ENCODE results near the gene ARHGEF1.
A peak's percentile ranks its signal among the peaks of the same experiment; 100 is the strongest.
"Not testable (repeated sequence)": the region's sequence is repeated elsewhere in the genome, so short reads cannot be mapped to it uniquely, and the experiment has no call there.

The ARHGEF1 gene

DNA sequence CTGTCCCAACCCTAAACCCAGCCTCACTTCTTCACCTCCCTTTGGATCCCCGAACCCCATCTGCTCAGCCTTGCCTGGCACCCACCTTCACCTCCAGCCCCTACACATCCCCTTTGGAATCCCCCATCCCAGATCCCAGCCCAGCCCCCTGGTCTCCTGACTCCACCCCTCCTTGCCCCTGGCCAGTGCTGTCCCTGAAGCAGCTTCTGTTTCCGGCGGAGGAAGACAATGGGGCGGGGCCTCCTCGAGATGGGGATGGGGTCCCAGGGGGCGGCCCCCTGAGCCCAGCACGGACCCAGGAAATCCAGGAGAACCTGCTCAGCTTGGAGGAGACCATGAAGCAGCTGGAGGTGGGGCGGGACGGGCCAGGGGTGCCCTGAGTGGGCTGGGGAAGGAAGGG lies 23.3 kb downstream of the ARHGEF1 start:
- DNase-seq = no peak

DNA sequence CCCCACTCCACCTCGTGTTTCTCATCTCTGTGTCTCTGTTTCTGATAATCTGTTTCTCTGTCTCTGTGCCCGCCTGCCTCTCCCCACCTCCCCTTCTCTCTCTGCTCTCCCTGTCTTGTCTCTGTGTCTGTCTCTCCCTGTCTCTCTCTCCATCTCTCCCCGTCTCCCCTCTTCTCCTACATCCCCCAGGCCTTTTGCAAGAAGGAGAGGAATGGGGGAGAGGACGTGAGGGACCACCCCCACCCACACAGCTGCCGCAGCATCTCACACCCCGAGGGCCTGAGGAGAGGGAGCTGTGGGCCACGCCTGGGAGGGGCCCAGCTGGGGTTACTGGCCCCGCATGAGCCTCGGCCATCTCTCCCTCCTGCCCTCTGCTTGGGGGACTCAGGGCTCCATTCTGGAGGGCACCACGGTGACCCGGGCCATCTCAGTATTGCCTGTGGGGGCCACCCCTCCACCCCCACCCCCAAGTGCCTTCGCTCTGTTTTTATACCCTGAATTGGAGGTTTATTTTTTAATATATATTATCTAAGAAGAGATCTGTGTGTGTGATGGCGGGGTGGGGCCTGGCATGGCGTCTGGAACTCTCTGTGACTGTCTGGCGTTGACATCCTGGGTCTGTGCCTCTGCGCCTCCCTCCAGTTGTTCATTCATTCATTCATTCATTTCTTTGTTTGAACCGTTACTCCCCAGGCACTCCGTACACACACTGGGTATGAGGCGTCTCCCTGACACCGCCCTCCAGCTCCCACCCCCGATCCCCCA lies 24.1 kb downstream of the ARHGEF1 start:
- no peak for DNase-seq

DNA sequence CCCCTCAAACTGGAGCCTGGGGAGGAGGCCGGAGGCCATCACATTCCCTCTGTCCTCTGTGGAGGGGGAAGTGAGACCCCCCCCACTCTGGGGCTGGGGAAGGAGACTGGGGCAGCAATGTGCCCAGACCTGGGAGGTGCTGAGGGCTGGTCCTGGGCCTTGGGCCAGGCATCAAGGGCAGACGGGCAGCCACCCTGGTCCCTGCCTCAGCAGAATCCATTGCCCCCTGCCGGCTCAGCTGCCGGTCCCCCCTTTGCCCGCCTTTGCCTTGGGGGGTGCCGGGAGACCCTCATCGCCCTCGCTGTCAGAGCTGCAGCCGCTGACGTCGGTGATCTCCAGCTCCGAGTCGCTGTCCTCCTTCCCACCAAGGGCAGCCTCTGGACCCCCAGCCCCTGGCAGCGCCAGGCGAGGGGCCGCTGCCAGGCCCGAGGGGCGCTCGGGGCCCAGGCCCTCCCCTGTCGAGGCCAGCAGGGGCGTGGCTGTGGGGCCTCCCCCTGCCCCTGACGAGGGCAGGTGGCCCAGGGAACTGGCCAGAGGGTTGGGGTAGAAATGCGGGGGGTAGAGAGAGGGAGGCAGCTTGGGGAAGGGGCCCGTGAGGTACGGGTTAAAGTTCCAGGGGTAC lies 25.1 kb downstream of the ARHGEF1 start:
- no peak for DNase-seq

DNA sequence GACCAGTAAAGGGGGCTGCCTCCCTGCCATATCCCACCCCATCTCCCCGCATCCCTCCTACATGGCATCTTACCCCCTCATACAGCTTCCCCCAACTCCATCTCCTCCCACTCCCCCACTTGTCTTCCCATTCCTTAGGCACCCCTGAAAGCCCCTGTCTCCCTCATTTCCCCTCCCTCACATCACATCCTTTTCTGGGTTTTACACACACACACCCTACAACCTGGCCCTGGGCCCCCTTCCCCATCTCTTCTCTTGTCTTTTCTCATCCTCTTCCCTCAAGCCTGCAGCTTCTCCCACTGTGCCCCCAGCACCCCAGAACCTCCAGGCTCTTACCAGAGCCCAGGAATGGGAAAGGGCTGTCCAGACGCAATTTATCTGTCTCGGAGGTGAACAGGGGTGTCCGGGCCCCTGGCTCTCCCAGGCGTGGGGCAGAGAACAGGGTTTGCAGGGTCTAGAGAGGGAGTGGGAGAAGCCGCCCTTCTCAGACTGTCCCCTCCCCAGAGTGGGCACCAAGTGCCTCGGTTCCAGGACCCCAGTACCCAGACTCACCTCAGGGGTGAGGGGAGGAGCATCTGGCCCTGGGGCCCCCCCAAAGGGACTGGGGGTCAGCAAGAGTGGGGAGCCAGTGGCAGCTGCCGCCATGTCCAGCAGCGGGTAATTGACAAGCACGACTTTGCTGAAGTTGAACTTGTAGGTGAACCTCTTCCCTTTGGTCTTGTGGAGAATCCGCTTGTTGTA lies 25.9 kb downstream of the ARHGEF1 start:
- no peak for DNase-seq

DNA sequence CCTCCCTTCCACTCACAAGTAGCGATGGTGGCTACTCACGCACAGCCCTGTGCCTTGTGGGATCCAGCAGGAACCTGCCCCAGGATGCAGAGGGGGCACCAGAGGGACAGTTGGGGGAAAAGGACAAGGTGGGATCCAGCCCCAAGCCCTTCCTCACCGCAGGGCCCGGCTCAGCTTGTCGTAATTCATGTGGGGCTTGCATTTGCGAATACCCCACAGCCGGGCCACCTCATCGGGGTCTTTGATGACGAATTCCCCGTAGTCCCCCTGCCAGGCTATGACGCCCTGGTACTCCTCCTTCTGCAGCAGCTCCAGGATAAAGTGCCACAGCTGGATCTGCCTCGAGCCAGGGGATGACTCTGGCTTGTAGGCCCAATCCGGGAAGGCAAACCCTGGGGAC lies 26.7 kb downstream of the ARHGEF1 start:
- no peak for DNase-seq

DNA sequence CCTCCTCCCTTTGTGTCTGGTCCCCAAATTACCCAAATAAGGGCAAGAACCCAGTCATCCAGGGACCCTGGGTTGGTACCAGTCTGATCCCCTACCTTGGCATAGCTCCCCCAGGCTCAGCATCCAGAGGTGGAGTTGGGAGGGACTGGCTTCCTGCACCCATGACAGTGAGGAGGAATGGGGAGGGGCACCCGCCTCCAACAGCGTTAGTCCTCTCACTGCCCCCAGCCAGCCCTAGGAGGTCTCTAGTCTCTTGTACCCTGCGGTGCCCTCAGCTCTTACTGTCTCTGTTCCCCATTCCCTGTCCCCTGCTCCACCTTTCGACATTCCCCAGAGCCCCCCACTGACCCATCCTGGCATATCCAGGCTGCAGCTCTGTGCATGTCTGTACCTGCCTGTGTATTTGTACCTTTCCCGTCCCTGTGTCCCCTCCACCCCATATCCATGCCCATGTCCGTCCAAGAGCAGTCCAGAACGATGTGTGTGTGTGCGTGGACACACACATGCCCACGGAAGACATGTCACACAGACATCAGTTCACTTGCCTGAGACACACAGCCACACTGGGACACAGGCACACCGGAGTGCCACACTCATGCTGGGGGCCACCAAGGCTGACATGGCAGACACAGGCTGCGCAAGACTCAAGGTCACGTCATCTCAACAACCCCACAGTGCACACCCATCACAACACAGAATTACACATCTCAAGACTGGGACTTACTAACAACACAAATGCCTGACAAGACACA lies 27.4 kb downstream of the ARHGEF1 start:
- DNase-seq = no peak

DNA sequence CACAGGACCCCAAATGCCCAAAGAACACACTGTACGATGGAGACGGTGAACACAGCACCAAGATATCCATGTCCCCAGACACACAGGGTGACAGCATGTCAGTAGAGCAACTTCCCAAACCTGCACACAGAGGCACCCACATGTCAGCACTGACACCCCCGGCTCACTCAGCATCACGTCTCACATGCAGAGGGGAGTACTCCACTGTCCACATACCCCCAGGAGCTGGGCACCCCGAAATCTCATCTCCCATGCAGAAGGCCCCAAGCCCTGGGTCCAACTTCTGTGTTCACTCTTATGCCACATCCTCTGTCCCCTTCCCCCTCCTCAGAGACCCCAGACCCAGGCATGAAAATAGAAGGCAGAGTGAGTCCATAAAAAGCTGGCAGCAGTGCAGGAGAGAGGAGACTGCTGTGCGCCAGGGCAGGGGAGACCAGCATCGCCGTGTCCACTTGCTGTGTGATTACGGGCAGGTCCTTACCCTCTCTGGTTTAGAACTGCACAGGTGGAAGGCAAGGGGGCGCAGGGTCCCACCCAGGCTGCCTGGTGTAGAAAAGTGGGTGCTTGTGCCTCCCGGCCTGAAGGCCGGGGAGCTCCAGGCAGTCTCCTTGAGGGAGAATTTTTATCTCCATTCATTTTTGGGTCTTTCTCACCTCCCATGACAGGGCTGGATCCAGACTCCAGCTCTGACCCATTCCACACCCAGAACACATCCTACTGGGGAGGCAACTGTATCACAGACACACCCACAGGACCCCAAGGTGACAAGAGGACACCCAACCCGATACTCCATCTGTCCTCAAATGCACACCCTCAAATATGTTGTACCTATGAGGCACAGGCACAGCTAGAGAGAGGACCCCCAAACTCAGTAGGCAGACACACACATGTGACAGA lies 28.3 kb downstream of the ARHGEF1 start:
- DNase-seq = no peak

DNA sequence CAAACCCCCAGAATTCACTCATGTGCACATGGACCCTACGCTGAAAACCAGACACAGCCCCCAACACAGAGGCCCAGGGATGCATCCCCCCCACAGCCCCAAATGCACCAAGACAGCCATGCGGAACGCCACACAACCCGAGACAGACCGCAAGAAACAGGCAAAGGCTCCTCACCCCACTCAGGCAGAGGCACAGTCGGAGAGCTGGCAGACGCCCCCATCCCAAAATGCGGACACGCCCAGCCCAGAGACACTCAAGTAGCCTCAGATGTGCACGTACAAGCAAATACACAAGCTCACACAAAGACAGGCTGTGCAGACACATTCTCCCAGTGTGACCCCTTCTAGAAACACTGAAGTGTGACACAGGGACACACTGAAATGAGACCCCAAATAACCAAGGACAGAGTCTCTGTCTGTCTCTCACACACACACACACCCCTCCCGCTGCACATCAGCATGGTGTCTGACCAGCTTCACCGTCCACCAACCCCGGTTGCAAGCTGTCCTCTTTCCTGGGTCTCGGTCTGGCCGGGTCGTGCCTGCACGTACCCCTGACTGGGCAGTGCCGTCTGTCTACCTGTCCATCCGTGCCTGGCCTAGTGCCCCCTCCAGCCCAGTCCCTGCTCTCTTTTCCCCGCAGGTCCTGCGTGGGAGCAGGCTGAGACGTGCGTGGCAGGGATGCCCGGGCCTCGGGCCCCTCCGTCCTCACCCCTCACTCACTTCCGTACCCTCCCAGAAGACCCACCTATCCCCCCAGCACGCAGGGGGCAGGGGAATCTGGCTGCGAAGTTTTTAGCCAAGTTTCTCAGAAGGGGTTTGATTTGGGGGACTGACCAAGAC lies 29.1 kb downstream of the ARHGEF1 start:
- DNase-seq = no peak

DNA sequence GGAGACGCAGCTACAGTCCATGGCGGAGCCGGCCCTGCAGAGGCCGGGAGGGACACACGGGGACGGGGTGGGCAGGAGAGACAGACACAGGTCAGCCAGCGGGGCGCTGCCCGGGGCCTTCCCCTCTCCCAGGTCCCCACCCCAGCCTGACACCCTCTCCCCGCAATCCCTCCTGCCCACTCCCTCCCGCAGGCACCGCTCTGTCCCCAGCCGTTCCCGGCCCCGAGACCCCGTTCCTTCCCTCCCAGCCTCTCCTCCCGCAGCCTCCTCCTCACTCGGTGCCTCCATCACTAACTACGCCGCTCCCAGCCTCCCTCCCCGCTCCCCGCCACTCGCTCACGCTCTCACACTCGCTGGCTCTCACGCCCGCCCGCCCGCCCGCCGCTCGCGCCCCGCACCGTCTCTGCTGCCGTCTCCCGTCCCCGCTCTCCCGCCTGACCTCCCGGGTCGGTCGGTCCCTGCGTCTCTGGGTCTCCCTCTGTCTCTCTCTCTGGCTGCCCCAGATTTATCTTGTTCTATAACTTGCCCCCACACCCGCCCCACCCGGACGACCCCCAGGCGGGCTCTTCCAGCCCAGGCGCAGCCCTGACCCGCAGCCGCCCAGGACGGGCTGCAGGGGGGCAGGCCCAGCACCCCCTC lies 30.0 kb downstream of the ARHGEF1 start:
- DNase-seq = no peak

DNA sequence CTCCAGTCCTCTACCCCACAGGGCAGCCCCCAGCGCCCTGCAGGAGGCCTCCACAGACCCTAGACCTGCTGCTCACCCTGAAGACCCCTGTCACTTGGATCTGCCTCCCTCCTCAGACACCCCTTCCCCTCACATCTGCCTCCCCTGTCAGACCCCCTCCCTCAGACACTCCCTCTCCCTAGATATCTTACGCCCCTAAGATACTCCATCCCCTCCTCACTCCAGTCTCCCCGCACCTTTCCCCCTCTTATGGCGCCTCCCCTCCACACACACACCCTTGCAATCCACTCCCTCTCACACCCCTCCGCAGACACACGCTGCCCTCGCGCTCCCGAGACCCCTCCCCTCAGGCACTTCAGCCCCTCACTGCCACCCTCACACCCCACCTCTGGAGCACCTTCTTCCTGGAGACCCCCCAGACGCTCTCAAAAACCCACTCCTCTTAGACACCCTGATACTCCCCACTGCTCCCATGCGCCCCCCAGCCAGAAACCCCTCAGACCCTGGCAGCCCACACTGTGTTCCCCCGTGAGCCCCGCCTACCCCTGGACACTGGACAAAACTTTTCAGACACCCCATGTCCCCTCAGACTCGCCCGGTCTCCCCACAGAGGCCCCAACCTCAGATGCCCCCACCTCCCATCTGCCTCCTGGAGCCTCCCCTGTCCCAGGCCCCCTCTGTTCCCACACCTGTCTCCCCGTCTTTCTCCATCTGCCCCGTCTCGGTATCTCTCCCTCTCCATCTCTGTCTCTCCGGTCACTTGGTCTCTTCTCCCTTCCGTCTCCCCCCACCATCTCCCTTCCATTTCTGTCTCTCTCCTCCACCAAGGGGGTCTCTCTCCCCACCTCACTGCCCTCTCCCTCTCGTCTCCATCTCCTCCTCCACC lies 30.8 kb downstream of the ARHGEF1 start:
- DNase-seq = no peak

DNA sequence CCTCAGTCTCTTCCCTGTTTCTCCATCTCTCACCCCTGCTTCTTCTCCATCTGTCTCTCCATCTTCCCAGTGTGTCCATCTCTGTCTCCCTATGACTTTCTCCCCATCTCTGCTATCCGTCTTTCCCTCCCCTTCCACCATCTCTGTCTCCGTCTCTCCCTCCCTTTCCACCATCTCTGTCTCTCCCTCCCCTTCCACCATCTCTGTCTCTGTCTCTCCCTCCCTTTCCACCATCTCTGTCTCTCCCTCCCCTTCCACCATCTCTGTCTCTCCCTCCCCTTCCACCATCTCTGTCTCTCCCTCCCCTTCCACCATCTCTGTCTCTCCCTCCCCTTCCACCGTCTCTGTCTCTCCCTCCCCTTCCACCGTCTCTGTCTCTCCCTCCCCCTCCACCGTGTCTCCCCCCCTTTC lies 31.4 kb downstream of the ARHGEF1 start:
- not testable (repeated sequence) for DNase-seq

DNA sequence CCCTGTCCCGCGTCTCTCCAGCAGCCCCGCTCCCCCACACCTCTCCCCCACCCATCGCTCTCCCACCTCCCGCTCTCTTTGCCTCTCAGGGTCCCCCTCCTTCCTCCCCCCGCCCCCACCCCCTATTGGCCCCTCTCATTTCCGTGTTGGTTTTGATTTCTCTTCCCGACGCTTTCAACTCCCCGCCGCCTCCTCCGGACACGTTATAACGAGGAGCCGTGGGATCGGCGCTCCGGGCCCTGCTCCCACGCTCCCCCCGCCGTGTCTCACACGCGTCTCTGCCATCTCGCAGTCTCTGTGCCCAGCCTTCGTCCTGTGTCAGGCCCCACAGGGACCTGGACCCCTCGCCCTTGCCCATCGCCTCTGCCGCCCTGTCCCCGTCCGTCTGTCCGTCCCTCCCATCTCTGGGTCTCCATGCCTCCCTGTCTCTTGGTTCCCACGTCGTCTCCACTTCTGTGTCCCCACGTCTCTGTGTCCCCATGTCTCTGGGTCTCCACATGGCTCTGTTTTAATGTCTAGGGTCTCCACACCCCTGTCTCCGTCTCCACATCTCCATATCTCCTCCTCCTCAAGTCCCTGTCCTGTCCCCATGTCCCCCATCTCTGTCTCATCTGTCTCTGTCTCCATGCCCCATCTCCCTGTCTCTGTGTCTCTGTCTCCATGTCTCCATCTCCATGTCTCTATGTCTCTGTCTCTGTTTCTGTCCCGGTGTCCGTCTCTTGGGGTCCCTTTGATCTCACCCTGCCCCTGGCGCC lies 32.2 kb downstream of the ARHGEF1 start:
- no peak for DNase-seq

DNA sequence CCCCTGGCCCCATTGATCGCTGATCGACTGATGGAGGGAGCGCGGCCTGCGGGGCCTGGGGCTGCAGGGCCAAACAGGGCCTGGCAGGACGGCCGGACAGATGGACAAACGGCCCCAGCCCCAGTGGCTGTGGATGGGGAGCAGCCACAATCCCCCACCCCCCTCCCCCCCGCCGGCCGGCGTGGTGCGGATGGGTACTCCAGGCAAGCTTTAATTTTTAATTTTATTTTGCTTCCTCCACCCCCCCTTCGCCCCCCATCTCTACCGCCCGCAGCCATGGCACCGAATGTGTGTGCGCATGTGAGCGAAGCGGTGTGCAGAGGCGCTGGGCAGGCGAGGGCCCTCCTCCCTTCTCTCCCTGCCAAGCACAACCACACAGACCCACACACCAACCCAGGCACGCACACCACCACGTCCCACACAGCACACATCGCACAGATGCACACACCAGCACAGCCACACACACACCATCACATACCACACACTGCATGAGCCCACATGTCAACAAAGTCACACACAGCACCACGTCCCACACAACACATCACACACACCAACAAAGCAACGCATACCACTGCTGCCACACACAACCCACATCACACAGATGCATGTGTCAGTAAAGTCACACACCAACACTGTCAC lies 32.9 kb downstream of the ARHGEF1 start:
- DNase-seq = no peak

DNA sequence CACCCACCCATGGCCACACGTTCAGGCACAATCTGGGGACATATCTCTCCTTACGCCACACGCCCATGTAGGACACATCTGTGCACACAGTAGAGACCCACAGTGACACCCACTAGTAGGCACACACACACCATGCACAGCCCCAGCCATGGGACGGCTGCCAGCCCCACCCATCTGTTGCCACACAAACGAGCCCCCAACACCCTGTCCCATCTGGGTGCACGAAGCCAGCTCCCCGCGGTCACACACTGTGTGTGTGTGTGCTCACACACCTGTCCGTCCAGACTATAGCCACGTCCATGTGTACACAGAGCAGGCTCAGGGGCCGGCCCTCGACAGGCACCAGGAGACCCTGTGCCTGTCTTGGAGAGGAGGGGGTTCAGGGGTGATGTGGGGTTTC lies 34.7 kb downstream of the ARHGEF1 start:
- DNase-seq = no peak

DNA sequence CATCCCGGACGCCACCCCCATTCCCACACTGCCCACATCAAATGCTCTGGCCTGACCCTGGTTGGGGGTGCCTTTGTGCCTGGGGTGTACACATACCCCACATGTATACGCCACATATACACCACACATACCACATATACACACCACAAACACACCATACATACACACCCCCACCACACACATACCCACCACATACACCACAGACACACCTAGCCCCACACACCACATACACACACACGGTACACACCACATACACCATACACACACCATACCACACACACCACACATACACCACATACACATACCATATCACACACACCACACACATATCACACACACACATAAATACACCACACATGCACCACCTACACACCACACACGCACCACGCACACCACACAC lies 35.1 kb downstream of the ARHGEF1 start:
- no peak for DNase-seq

DNA sequence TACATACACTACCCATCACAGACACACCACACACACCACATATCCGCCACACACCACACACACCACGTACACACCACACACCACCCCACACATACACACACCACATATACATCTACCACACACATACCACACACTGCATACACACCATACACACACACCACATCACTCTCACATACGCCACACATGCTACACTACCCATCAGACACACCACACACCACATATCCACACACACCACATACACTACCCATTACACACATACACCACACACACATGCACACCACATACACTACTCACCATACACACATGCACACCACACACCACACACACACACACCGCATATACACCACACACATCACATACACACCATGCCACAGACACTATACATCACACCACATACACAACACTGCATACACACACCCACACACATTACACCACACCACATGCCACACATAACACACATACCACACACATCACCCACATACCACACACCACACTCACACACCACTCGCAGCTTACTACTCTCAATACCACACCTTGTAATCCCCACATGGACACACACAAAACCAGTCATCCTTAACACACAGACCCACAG lies 35.8 kb downstream of the ARHGEF1 start:
- DNase-seq = peak; percentile 16

DNA sequence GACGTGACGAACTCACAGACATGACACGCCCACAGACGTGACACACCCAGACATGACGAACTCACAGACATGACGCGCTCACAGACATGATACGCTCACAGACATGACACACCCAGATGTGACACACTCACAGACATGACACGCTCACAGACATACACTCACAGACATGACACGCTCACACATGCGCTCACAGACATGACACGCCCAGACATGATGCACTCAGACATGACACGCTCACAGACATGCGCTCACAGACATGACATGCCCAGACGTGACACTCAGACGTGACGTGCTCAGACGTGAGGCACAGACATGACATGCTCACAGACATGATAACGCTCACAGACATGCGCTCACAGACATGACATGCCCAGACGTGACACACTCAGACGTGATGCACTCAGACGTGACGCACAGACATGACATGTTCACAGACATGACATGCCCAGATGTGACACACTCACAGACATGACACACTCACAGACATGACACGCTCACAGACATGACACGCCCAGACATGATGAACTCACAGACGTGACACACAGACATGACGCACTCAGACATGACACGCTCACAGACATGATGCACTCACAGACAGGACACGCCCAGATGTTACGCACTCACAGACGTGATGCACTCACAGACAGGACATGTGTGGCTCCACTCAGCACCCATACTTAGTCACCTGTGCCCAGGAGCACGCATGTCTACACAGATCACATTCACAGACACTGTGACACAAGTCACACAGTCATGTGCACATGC lies 37.1 kb downstream of the ARHGEF1 start:
- DNase-seq = no peak

All from fibroblast of skin of right quadriceps (primary cell).